Adrenal gland (tissue), 12 donors: Measurements from ENCODE around the gene CACNA1C. TPM values are rescaled to one million over a fixed set of nuclear protein-coding genes. Genes with fewer than 3 reads are reported as not detected.

Experiments
- DNase-seq, 7 donors: peaks; one replicate each; pipeline ENCODE4 v3.0.0-alpha.2; 2019 to 2020
- H3K27ac ChIP-seq, 5 donors: fragments of 200-600 bp; sonication (generic) in 4 of 5; 1 replicate in 3 of 5; 2 replicates in 2 of 5; pipeline versions ENCODE4 v1.5.1 to v1.8.0; 2016 to 2020; ENCODE audit warnings: mild to moderate bottlenecking in 1 of 5
- H3K27me3 ChIP-seq: fragments of 200-600 bp; 2 replicates; pipeline ENCODE4 v1.8.0; 2021
- H3K36me3 ChIP-seq, 2 donors: fragments of 200-600 bp; replicated peaks in 1 of 2; 1 replicate in 1 of 2; 2 replicates in 1 of 2; pipeline versions ENCODE4 v1.5.1 to v1.8.0; 2018 to 2022
- H3K4me1 ChIP-seq, 2 donors: fragments of 200-600 bp; replicated peaks in 1 of 2; 1 replicate in 1 of 2; 2 replicates in 1 of 2; pipeline versions ENCODE4 v1.5.1 to v1.8.0; 2018 to 2021
- H3K4me3 ChIP-seq, 4 donors: fragments of 200-600 bp; sonication (generic) in 3 of 4; one replicate each; pipeline ENCODE4 v1.5.1; 2016 to 2018
- H3K9me3 ChIP-seq, 3 donors: fragments of 200-600 bp; sonication (generic) in 1 of 3; replicated peaks in 1 of 3; 1 replicate in 2 of 3; 2 replicates in 1 of 3; pipeline versions ENCODE4 v1.5.1 to v1.8.0; 2016 to 2021
- CTCF ChIP-seq, 6 experiments: fragments of 450-650 bp in 4 of 6; fragments of 200-600 bp in 2 of 6; sonication (generic) in 1 of 6; IDR thresholded peaks; 1 replicate in 5 of 6; 2 replicates in 1 of 6; pipeline versions ENCODE4 v1.5.1 to v1.8.0; 2016 to 2021; ENCODE audit warnings: antibody characterized with exemption in 6 of 6, mild to moderate bottlenecking in 2 of 6, moderate library complexity in 1 of 6
- POLR2A ChIP-seq, 2 donors: fragments of 450-650 bp; IDR thresholded peaks; one replicate each; pipeline ENCODE4 v1.6.1; 2017; ENCODE audit warnings: antibody characterized with exemption in 2 of 2, mild to moderate bottlenecking in 2 of 2, moderate library complexity in 1 of 2
- WGBS, 4 donors: extraction: QIAGEN DNeasy Blood & Tissue Kit in 2 of 4; methylation state at CpG; one replicate each; pipeline versions ENCODE4 v1.1.5 to v1.1.7; 2013 to 2017; 5-methylcytosine and 5-hydroxymethylcytosine counted together
- intact Hi-C, 2 donors: fragments of 100-400 bp; cut with DNase I; formaldehyde crosslinking; loops; one replicate each; pipeline versions ENCODE4 v1.14.1 to v1.15.0; 2022 to 2023
- polyA plus RNA-seq, 3 donors: library from polyadenylated mRNA; stranded (reverse); fragments of 200-250 nt in 2 of 3; fragments of 350-450 nt in 1 of 3; fragmentation: Illumina TruSeq in 1 of 3; extraction: RNeasy Lipid Tissue Mini Kit (QIAGEN cat#74804) in 1 of 3; gene quantifications; one replicate each; pipeline ENCODE4 v1.2.3, GENCODE V29; 2013 to 2014
- total RNA-seq, 9 donors: library from RNA; depleted of rRNA in 4 of 9; stranded (reverse); fragments of >200 nt in 4 of 9; fragments of 120-200 nt in 1 of 9; fragmentation: NEBNext Ultra II Directional in 1 of 9; extraction: Animal tissue kit (Norgen Biotek cat#: 25700) in 1 of 9; gene quantifications; one replicate each; pipeline versions ENCODE4 v1.1.0 to v1.2.4, GENCODE V29; 2013 to 2023
- donor health status: healthy with polysubstance abuse.
- donor health status: Bipolar disorder and iron deficiency.
- donor health status: DM: yes; HTN: yes; CAD: no.
- donor health status: DM: no; HTN: no; CAD: no.
- donor health status: DM: no; HTN: no; CAD: no.
- donor health status: DM: yes; HTN: yes; CAD: no.

CACNA1C gene
- total and polyA plus RNA-seq, 12 donors: 1.4 to 5.8 (median 3.5) TPM

GRCh38 chr12:2352203-2352602 lies 299.4 kb downstream of the CACNA1C start:
- Histone ChIP-seq H3K4me1 (no peaks in the 10 kb centered on the region), H3K36me3 (no peaks in the 10 kb centered on the region), H3K9me3 (no peaks in the 10 kb centered on the region), H3K4me3 (no peak overlapping the region), H3K27ac (no peak overlapping the region), H3K27me3 (no peaks in the 10 kb centered on the region)
- TF ChIP-seq CTCF (IDR thresholded peaks at IDR 0.05): no peak
- no peak for TF ChIP-seq POLR2A (IDR thresholded peaks at IDR 0.05)
- intact Hi-C loops: no loop called here
- no peak for DNase-seq
- 84 to 90% (median 87%) methylated on average over 6 of the region's 6 CpGs for WGBS, 4 donors

GRCh38 chr12:2353281-2353680 lies 300.5 kb downstream of the CACNA1C start:
- Histone ChIP-seq H3K36me3 (no peaks in the 10 kb centered on the region), H3K27me3 (no peaks in the 10 kb centered on the region), H3K4me1 (peaks cover 0 to under 1% of the 10 kb centered on the region in 2 donors), H3K27ac (no peak overlapping the region), H3K4me3 (no peak overlapping the region), H3K9me3 (no peaks in the 10 kb centered on the region)
- no peak for TF ChIP-seq POLR2A (IDR thresholded peaks at IDR 0.05)
- no peak for TF ChIP-seq CTCF (IDR thresholded peaks at IDR 0.05)
- no peak for DNase-seq
- WGBS, 4 donors: 92 to 99% (median 94%) methylated on average over 8 to 9 of the region's 9 CpGs; no CpG with 5 or more reads in 1 of the 4 donors
- intact Hi-C loops: no loop called here

- H3K9me3 ChIP-seq: no peaks in the 10 kb centered on the region
- H3K4me1 ChIP-seq: peaks cover 0 to 4% of the 10 kb centered on the region in 2 donors
- no peak overlapping the region for H3K4me3 ChIP-seq
- 77 to 87% (median 82%) methylated on average over 2 to 6 of the region's 6 CpGs for WGBS, 4 donors
- H3K27ac ChIP-seq: no peak overlapping the region
- DNase-seq: no peak
- no peaks in the 10 kb centered on the region for H3K27me3 ChIP-seq
- intact Hi-C loops: no loop called here
- TF ChIP-seq CTCF (IDR thresholded peaks at IDR 0.05): no peak
- TF ChIP-seq POLR2A (IDR thresholded peaks at IDR 0.05): no peak
- H3K36me3 ChIP-seq: no peaks in the 10 kb centered on the region
These were observed 300.9 kb downstream of the CACNA1C start for GRCh38 chr12:2353691-2354090.

- DNase-seq: no peak
- Histone ChIP-seq H3K27ac (no peak overlapping the region), H3K4me3 (no peak overlapping the region), H3K36me3 (no peaks in the 10 kb centered on the region), H3K9me3 (no peaks in the 10 kb centered on the region), H3K4me1 (peaks cover 0 to 6% of the 10 kb centered on the region in 2 donors), H3K27me3 (no peaks in the 10 kb centered on the region)
- TF ChIP-seq CTCF (IDR thresholded peaks at IDR 0.05): no peak
- TF ChIP-seq POLR2A (IDR thresholded peaks at IDR 0.05): no peak
- 69 to 73% (median 72%) methylated on average over 15 to 19 of the region's 19 CpGs for WGBS, 4 donors
- intact Hi-C loops: no loop called here
These were observed 301.6 kb downstream of the CACNA1C start for GRCh38 chr12:2354151-2354991.
